Occipital lobe (tissue), 2 donors: ENCODE measurements around the gene AGMO. TPM values are rescaled to one million over a fixed set of nuclear protein-coding genes. Genes with fewer than 3 reads are reported as not detected.
"Not testable (repeated sequence)": the region's sequence is repeated elsewhere in the genome, so short reads cannot be mapped to it uniquely, and the experiment has no call there.

Experiments
- DNase-seq: peaks from one replicate; lab custom pipeline; 2025; lab: John Stamatoyannopoulos, UW
- total RNA-seq: library from RNA; depleted of rRNA; stranded (reverse); fragments of >200 nt; gene quantifications from one replicate; pipeline ENCODE4 v1.2.3, GENCODE V29; 2014

The AGMO gene
- total RNA-seq, 1 donor from 2014 or later: not detected

GRCh38 chr7:15559416-15559928 lies 2.3 kb downstream of the AGMO start:
- DNase-seq: no peak

GRCh38 chr7:15558756-15559155 lies 3.1 kb downstream of the AGMO start:
- no peak for DNase-seq

GRCh38 chr7:15557686-15558085 lies 4.1 kb downstream of the AGMO start:
- DNase-seq: no peak

GRCh38 chr7:15557186-15557585 lies 4.6 kb downstream of the AGMO start:
- DNase-seq: no peak

GRCh38 chr7:15556339-15557105 lies 5.3 kb downstream of the AGMO start:
- no peak for DNase-seq

GRCh38 chr7:15555381-15555859 lies 6.4 kb downstream of the AGMO start:
- DNase-seq: no peak

GRCh38 chr7:15554744-15555143 lies 7.1 kb downstream of the AGMO start:
- DNase-seq: no peak

GRCh38 chr7:15554081-15554480 lies 7.7 kb downstream of the AGMO start:
- no peak for DNase-seq

GRCh38 chr7:15547320-15547719 lies 14.5 kb downstream of the AGMO start:
- DNase-seq: not testable (repeated sequence)

GRCh38 chr7:15546272-15546792 lies 15.5 kb downstream of the AGMO start:
- no peak for DNase-seq

- DNase-seq: no peak
These were observed 17.8 kb downstream of the AGMO start for GRCh38 chr7:15544050-15544449.

- no peak for DNase-seq
These were observed 18.6 kb downstream of the AGMO start for GRCh38 chr7:15543256-15543655.

- DNase-seq: no peak
These were observed 34.2 kb downstream of the AGMO start for GRCh38 chr7:15527648-15528047.

GRCh38 chr7:15525652-15526263 lies 36.1 kb downstream of the AGMO start:
- DNase-seq: no peak

- DNase-seq: no peak
These were observed 37.7 kb downstream of the AGMO start for GRCh38 chr7:15524077-15524476.

- not testable (repeated sequence) for DNase-seq
These were observed 44.0 kb downstream of the AGMO start for GRCh38 chr7:15517865-15518264.

GRCh38 chr7:15515252-15515651 lies 46.6 kb downstream of the AGMO start:
- no peak for DNase-seq

GRCh38 chr7:15508258-15508657 lies 53.6 kb downstream of the AGMO start:
- DNase-seq: no peak

GRCh38 chr7:15507708-15508107 lies 54.1 kb downstream of the AGMO start:
- DNase-seq: no peak

GRCh38 chr7:15507171-15507570 lies 54.6 kb downstream of the AGMO start:
- DNase-seq: no peak

- no peak for DNase-seq
These were observed 56.1 kb downstream of the AGMO start for GRCh38 chr7:15505761-15506160.

GRCh38 chr7:15504351-15504750 lies 57.5 kb downstream of the AGMO start:
- DNase-seq: no peak
